GM18858 (cell line): ENCODE results near the gene S100A7.

Experiments
- ATAC-seq: cut with Tn5 transposase; IDR thresholded peaks from one replicate; pipeline ENCODE4 v1.9.1; 2021; ENCODE audit not compliant: unreplicated experiment

S100A7 gene

DNA sequence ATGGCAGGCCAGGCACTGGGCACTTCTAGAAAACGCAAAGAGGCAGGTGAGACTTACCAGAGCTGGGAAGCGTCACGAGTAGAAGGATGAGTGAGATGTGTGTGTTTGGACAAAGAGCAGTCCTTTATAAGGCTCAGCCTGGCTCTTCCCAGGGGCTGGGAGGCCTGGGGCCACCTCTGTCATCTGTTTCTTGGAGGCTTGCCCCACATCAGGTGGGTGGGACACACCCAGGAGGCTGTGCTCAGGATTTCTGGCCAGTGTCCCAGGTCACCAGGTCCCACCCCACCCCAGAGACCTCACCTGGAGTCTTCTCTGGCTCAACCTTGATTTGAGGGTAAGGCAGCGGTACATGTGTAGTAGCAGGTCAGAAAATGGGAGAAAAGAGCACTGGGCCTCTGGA is at the start of gene S100A7:
Gene S100A7, minus strand, starts transcription at position 101 of the 400 bp plus-strand sequence. CDS start 1,638 bp downstream, outside the sequence.
- no peak for ATAC-seq

DNA sequence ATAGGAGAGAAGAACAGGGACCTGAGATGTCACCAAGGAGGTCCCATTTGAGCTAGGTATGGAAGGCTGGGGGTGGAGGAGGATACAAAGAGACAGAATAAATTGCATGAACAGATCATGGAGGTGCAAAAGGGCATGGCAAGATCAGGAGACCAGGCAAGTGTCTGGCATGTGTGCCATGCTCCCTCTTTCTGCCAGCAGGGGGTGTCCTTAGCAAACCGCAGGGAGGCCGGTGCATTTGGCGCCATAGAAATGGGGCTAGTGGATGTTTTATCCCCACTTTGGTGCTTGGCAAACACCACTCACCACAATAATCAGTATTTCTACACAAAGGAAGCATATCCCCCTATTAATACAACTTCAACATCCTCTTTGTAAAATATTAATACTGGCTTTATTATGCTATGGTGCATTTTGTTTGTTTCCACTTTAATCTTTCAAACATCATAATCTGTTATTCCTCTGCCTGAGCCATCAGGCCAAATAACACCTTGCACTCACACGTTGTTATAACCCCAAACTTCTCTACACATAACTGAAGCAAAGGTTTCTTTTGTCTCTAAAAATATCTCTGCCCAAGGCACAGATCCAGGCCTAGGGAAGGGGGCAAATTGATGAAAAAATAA is 49.4 kb upstream of the S100A7 start:
- no peak for ATAC-seq

DNA sequence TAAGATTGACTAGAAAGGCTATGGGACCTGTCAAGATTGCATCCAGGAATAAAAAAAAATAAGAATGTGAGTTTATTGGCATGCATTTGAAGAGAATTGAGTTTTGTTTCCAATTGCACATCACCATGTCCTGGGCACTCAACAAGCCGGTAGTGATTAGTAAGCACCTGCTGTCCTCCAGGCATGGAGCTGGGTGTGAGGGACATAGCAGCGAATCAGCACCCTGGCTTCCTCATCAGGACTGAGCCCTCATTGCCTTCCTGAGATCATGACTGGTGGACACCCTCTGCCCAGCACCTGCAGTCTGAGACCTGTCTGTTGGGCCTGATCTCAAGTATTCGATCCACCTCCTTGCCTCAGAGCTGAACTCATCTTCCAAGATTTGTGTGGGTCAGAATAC is 48.6 kb upstream of the S100A7 start:
- ATAC-seq = no peak

DNA sequence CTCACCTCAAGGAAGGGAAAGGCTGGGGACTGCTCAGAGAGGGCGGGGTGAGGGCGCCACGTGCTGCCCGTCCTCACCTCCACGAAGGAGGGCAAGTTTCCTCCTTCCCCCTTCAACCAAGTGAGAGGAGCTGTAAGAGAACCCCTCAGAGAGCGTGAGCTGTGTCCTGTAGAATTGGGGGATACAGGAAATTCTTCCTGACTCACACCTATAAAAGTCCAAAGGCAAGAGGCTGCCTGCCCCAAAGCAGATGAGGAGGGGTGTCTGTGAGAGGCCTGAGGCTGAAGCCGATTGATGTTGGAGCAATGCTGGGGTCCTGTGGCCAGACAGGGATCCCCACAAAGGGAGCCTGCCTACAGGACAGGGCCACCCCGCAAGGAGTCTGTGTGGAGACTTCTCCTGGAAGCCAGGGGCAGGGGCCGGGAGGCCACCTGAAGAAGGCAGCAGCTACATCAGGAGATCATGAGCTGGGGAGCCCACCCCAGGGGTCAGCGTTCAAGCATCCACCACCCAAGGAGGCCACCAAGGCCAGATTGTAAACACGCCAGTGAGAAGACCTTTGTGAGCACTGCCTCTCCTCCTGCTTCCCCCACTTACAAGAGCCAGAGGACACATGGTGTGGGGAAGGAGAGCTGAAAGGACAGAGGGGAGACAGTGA is 47.6 kb upstream of the S100A7 start:
- ATAC-seq = no peak

DNA sequence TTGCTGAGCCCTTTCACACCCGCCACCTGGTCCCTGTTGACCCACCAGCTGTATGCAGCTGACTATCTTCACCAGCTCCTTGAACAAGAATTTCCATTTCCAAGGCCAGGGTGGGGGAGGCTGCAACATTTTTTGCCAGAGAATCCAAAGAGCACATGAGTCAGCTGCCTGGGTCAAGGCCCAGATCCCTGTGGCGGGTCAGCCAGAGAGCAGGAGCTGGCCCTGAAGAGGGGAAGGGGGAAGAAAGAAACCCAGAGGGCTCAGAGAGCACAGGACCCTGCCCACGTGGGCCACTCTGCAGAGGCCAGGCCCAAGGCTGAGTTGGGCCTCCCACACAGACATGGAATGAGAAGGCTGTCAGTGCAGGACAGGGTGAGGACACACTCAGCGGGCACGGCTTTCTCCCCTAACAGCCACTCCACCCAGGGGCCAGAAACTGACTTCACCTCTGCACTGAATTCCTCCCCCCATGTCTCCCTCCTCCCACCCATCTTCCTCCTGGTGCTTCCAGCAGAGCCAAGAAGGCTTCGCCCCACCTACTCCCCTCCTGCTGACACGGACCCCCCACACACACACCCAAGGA is 46.5 kb upstream of the S100A7 start:
- ATAC-seq = no peak

DNA sequence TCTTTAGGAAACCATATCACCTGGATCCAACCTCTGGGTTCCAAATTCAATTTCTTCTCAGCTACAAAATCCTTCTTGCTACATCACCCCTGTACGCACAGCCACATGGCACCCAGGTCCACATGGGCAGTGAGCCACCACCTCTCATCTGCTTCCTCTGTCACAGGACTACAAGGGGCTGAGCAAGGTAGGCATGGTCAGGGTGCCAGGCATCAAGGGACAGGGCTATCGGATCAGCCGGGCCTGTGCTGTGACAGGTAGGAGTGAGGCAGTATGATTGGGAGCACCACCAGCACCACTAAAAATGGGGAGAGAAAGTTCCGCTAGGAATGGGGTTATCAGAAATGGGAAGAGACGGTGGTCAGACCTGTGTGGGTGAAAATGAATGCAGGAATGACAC is 45.9 kb upstream of the S100A7 start:
- no peak for ATAC-seq

DNA sequence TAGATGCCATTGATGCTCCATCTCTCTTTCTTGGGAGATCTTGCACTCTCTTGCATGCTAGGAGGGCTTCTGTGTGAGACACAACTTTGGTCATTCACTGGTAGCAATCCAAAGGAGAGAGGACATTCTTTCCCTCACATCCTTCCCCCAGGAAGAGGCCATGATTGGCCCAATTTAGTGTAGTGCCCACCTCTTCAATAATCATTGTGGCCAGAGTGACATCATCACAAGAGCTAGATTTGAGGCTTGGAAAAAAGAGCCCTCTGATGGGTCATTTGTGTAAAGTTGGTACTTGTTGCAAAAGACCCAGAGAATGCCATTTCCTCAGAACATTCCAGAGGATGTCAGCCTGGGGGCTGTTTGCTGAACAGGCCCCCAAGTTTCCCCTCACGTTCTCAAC is 45.1 kb upstream of the S100A7 start:
- ATAC-seq = no peak

DNA sequence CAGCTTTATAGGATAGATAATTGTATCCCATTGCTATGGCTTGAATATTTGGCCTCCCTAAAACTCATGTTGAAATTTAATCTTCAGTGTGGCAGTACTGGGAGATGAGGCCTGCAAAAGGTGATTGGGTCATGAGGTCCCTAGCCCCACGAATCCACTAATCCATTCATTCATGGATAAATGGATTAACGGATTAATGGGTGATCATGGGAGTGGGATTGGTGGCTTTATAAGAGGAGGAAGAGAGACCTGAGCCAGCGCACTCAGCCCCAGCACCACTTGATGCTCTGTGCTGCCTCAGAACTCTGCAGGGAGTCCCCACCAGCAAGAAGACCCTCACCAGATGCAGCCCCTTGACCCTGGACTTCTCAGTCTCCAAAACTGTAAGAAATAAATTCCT is 43.3 kb upstream of the S100A7 start:
- ATAC-seq = no peak

DNA sequence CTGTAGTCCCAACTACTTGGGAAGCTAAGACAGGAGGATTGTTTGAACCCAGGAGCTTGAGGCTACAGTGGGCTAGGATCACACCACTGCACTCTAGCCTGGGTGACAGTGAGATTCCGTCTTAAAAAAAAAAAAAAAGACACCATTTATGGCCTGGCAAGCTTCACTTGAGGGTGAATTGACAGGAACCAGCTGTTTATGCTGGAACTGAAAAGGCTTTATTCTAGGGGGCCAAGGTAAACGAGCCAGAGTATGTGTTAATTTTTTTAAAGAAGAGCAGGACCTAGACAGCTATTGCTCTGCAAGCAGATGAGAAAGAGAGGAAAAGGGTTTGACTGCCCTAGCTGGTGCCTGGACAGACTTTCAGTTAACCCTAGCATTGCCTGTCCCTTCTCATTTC is 38.3 kb upstream of the S100A7 start:
- no peak for ATAC-seq

DNA sequence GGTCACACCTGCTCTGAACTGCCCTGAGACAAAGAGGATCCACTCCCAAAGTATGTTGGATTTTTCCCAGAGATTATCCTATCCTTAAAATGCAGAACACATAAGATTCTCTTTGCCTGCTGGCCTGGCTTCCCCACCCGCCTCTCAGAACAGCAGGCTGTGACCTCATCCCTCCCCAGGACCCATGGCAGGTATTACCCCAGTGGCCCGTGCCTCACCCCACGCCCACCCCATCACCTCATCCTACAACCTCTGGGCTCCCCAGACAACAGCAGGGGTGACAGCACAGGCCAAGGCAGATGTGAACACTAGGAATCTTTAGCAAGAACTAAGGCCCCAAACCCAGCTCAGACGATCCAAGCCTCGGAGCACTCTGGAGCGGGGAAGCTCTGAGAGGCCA is 35.1 kb upstream of the S100A7 start:
- ATAC-seq = no peak

DNA sequence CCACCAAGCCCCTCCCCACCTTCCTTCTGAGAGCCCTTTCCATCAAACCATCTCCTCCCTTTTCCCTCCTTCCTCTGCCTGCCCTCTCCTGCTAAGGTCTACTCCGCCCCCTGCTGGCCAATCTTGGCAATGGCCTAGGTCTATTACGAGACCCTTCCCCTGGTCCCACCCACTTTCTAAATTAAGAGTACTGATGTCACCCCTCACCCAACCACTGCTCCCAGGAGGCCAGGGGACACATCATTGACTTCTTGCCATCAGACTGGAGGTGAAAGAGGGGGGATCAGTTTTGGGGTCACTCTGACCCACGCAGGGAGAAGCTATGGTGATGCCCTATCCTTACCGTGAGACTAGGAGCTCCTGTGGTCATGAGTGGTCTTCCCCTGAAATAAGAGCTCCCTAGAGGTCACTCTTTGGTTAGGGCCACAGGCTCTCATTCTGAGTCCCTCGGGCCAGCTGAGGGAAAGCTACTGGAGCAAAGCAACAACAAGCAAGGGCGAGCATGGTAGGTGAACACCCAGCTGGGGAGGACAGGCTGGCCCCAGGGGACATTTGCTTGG is 34.6 kb upstream of the S100A7 start:
- ATAC-seq = no peak

DNA sequence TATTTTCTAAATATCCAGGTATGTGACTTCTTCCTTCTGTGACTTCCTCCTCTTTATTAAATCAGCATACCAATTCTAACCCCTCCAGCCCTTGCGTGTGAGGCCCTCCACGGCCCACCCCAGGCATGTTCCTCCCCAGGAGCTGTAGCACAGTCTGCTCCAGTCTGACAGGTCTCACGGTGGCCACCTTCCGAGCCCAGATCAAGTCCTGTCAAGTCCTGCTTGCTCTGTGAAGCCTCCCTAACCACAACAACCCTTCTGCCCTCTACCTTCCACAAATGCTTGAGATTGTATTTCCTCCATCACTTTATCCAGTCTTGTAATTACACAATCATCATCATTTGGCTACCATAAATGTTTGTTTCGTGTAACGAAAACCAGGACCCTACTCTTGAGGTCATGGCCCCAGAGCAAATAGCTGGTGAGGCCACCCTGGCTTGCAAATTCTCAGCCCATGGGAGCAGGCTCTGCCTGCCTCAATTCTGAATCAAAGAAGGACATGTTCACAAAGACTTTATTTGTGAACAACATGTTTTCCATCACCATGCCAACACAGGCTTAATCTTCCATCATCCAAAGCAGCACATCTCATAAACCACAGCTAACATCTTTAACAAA is 33.0 kb upstream of the S100A7 start:
- ATAC-seq = no peak

DNA sequence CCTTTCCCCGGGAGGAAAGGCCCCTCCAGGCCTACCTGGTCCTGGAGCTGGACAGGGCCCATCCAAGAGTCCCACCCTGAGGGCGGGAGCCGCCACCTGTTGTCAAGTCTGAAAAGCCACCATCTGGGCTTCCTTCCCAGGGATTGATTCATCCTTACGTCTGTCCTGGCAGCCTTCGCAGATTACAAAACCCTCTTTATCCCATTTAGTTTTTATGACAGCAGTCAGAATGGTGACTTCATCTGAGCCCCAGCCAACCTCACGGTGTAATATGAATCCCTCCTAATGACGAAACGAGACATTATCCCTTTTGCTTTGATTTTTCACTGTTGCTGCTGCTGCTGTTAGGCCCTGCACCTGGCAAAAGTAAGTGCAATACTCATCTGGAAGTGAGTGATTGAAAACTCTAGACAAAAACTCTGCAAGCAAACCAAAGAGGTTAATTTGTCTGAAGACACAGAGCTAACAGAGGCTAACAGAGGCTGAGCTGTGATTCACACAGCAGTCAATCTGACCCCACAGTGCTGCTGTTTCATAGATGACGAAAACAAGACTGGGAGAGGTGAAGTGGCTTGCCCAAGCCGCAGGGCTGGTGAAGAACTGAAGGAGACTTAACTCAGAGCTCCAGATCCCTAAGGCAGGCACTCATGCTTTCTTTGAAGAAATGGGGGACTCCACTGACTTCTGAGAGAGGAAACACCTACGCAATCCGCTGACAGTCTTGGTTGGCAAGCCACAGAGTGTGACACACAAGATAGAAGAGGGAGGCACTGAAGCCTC is 30.0 kb upstream of the S100A7 start:
- no peak for ATAC-seq

DNA sequence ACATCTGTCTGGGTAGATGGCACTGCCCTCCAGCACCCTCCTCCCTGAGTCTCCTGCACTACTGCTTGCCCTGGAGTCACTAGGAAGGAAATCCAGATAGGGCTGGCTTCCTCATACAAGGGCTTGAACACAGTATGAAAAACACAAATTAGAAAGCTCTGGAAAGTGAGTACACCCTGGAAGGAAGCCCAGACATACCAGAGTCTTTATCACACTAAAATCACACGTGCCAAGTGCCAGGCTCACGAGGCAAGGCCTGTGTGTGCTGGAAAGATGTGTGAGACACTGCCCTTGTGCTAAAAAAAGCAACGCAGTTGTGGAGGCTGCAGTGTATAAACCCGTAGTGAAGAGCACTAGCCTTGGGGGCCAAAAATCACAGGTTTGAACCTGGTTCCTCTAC is 28.3 kb upstream of the S100A7 start:
- no peak for ATAC-seq

DNA sequence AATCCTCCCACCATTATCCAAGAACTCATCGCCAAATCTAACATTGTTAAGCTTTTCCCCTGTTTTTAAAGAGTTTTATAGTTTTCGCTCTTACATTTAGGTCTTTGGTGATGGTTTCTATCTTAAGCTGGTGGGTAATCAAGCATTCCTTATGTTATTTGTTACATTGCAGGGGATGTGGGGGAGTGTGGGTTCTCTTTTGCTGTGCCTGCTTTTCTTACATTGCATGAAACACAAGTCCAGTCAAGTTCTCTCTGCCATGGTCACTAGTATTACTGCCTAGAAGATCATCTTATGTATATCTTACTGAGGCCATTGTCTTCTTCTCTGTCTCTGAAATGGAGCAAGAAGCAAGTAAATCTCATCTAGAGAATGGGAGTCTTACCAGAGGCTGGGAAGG is 27.3 kb upstream of the S100A7 start:
- no peak for ATAC-seq

DNA sequence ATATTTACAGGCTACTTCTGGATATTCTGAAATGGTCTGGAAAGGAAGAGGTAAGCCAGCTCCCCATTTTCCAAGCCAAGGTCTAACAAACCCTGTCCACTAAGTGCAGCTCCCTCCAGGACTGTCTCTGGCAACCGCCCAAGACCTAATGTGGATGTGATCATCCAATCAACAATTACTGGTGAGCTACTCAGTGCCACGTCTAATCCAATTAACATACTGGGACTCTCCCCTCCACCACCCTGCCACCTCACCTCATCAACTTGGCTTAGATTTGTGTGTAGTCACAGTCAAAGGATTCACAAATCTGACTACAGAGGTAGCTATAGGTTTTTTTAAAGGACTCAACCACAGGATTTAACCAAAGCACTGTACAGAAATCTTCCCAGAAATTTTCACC is 25.4 kb upstream of the S100A7 start:
- ATAC-seq = no peak

DNA sequence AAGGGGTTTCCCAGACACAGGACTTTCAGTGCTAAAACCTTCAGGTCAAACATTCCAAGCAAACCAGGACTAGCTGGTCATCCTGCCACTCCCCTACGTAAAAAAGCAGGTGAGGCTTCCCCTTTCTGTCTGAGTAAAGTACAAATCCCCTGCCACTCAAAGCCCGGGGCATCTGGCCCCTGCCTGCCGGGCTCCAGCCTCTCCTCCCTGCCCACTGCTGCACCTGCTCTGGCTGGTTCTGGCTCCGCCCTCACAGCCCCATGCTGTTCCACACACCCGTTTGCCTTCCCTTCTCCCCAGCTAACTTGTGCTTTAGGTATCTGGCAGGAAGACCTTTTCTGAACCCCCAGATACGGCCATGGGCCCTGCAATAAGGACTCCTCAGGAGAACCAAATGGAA is 23.3 kb upstream of the S100A7 start:
- no peak for ATAC-seq

DNA sequence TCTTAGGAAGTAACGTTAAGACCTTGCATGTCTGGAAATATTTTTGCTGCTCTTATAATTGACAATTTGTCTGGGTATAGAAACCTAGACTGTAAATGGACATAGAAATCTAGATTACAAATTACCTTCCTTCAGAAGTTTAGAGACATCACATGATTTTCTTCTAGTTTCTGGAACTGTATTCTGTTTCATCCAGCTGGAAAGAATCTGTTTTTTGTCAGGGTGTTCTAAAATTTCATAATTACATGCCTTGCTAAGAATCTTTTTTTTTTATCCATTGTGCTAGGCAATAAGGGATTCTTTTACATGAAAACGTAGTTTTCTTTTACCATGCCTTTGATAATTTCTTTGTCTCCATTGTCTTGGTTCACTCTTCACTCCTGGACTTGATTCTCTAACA is 20.7 kb upstream of the S100A7 start:
- no peak for ATAC-seq

DNA sequence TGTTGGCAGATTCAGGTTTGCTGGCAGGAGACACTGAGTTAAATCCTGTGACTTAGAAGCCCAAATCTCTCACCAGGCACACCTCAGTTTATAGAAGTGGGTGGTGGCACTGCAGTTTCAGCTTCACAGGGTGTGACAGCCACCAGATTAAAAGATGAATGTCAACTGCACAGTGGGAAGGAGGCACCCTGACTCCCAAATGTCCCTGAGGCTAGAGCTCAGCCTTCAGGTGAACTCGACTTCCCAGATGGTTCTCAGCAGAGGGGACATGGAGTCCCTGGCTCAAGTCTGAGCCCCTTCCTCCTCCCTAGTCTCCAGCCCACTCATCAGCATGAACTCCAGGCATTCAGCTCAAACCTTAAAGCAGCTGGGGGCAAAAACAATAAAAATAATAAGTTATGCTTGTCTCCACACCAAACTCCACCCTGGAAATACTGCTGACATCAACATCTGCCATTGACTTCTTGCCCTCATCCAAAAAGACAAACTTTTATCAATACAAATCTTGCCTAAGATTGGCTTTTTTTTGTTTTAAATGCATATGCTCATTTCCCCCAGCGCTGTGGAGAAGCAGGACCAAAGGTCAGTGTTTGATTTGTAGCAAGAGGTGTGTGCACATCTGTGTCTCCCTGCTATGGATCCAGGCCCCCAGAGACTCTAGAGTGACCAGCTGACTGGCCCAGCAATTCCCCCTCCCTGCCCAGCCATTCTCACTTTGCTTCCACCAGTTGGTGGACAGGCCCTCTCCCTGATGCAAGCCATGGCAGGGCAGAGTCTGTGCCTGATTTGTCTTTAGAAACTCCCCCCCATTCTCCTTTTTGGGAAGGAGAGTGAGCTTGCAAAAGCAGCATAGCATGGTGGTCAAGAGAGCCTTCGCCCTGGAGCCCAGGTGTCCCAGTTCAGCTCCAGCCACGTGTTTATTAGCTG is 18.5 kb upstream of the S100A7 start:
- no peak for ATAC-seq

DNA sequence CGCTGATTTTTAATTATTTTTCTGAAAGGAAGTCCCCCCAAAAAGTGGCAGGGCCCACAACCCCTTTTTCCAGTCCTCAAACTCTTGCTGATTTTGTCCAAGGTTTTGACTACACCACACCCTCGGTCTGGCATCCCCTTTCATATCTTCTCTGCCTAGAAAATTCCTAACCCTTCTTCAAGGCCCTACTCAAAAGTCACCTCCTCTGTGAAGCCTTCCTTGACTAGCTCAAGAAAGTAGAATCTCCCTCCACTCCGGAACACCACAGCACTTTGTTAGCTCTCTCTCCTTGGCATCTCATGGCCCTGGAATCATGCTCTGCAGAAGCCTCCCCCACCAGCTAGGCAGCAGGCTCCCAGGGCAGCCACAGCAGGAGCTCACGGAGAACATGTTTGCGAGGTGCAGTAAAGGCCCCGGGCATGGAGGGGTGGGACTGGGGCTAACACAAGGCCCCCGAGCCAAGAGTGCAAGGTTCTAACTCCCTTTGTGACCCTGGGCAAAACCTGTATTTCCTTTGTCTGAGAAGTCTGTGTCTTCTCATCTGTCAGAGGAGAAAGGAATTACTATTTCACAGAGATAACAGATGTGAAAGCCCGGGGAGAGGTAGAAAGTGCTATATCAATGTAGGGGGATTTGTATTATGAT is 17.7 kb upstream of the S100A7 start:
- no peak for ATAC-seq
